HG03520 (cell line): ENCODE data around the gene SPOCK1.
"Not testable (repeated sequence)": the region's sequence is repeated elsewhere in the genome, so short reads cannot be mapped to it uniquely, and the experiment has no call there.

ENCODE experiments used
- ATAC-seq: cut with Tn5 transposase; IDR thresholded peaks from one replicate; pipeline ENCODE4 v1.9.1; 2021; ENCODE audit warnings: mild to moderate bottlenecking, moderate library complexity; ENCODE audit not compliant: unreplicated experiment

Gene SPOCK1

DNA sequence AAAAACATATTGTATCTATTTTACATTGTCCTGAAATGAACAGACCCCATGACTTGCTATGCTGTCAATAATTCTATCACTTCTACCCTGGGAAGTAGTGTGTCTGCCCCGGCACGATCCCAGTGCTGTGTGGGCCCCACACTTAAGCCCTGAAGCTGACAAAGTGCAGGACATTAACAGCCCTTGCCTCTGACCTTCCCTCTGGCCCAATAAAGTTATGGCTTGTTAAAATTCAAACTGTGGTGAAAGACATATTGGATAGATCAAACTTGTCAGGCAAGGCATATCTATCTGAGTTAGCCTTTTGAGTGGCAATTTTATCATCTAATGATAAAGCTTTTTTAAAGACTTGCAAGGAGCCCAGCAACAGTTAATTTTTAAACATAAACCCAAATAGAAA, 229.2 kb downstream of the SPOCK1 start:
- ATAC-seq = no peak

DNA sequence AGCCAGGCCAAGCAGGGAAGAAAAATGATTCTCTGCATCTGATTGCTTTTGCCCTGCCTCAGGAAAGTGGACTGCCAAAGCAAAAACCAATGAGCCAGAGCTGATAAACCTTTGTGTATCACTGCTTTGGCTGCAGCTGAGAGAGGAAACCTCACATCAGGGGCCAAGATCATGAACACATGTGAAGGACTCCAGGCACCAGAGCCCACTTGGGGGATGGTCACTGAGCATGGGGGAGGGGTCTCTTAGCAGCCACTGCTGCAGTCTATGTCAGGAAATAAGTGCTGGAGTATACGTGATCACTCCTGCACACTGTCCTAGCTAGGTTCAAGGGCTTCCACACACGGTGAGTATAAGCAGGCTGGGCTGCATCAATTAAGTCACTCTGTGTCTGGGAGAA, 229.9 kb downstream of the SPOCK1 start:
- no peak for ATAC-seq

DNA sequence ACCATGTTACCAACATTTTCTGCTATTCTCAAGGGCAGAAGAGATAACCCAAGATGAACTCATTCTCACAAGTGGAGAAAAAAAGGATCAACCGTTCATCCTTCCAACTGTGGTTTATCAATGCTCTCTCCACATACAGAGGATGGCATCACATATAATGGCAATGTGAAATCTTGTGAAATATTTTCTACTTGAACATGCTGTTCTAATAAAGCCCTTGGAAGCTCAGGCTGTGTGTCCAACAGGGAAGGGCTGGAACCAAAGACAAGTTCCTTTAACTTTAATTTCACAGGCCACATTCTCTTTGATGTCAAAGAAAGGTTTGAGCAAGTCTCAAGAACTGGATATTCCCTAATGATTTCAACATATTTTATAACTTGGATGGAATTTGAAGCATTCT, 230.5 kb downstream of the SPOCK1 start:
- ATAC-seq = no peak

DNA sequence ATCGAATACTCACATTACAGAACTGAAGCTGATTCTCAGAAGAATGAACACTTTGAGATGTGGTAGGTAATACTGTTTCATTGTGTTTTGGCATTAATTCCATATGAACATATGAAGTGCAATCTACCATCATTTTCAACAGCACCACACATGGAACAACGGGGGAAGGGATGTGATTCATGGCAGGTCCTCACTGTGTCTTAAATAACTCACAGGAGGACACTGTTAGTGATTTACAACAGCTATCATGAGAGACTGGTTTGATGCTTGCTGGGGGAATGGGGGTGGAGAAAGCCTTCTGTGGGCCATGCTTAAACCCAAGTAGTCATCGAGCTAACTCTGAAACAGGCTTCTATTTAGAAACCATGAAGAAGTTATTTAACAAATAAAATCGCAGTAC, 232.9 kb downstream of the SPOCK1 start:
- no peak for ATAC-seq

DNA sequence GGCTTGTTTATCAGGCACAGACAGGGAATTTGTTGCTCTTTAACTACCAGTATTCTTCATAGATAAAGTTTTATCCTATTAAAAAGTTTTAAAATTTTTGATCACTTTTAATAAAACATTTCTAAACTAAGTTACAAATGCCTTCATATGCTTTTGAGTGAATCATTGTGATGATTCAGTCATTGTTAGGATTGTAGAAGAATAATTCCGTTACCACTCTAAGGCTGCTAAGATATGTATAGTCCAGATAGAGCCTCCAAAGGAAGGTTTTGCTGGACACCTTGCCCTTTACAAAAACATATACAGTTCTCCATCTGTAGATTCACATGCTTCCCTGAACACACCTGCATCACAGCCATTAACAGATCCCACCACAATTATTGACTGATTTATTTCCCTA, 233.7 kb downstream of the SPOCK1 start:
- ATAC-seq = no peak

DNA sequence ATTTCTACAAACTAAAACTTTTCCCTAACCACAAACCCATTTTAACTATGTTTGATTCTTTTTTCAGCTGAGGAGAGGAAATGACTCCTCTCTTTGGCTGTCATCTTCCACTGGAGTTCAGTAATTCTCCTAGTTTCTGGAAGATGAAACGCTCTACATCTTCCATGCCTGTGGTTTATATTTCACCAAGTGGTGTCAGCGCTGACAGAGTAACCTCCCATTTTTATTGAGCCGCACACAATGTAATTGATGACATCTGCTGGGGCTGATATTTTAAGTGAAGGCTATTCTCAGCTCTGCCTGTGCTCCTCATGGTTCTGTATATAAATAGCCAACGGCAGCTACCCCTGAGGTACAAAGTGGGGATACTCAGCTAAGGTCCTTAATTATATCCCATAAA, 234.6 kb downstream of the SPOCK1 start:
- no peak for ATAC-seq

DNA sequence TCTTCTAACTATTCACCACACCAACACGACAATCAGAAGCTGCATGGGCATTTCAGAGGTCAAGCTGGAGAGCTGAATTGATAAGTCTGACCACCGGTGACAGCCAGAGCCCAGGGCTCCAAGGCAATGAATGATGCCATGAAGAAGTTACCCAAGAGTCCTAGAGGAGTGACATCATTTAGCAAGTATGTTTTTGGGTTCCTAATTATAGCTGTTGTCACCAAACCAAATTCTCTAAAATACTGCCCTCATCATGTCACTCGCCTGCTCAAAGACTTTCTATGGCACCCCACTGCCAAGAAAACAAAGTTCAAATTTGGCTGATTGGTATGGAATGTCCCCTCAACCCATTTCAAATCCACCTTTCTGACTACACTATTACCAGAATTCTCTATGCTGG, 235.1 kb downstream of the SPOCK1 start:
- ATAC-seq = no peak

DNA sequence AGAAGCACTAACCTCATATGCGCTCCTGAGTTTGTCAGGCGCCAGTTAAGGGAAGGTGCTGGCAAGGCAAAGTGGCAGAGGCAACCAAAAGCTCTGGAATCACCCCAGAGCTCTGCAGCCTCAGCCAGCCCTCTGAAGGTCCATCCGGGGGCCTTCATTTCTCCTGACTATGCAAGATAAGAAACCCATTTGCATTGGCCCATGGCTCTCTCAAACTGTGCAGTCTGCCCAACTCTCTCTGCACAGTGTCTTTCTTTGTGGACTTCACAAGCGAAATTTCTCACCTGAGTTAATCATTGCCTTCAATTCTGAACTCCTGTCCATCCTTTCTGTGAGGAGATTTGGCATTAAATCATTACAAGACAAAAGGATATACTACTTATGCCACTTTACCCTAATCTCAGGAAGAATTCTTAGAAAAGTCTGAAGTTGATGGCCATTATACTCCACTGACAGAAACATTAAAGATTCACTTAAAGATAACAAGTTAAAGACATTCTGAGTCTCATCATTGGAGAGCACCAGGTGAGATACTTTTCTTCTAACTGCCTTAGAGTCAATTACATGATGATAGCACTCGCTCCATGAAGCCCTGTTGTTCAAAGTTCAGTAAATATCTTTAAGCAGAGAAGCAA, 235.6 kb downstream of the SPOCK1 start:
- ATAC-seq = no peak

DNA sequence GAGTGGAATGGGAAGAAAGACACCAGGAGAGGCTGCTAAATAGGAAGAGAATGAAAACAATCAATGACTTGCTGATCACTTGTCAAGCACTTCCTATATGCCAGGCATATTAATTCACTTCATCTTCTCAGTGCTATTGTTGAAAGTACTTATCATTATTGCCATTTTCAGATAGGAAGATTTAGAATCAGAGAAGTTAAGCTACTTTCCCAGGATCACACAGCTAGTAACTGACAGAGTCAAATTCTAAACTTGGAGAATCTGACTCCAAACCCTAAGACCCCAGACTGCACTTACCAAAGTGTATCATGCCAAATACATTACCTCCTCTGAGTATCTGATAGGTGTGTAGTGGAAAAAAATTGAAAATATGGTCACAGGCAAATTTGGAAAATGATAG, 236.3 kb downstream of the SPOCK1 start:
- no peak for ATAC-seq

DNA sequence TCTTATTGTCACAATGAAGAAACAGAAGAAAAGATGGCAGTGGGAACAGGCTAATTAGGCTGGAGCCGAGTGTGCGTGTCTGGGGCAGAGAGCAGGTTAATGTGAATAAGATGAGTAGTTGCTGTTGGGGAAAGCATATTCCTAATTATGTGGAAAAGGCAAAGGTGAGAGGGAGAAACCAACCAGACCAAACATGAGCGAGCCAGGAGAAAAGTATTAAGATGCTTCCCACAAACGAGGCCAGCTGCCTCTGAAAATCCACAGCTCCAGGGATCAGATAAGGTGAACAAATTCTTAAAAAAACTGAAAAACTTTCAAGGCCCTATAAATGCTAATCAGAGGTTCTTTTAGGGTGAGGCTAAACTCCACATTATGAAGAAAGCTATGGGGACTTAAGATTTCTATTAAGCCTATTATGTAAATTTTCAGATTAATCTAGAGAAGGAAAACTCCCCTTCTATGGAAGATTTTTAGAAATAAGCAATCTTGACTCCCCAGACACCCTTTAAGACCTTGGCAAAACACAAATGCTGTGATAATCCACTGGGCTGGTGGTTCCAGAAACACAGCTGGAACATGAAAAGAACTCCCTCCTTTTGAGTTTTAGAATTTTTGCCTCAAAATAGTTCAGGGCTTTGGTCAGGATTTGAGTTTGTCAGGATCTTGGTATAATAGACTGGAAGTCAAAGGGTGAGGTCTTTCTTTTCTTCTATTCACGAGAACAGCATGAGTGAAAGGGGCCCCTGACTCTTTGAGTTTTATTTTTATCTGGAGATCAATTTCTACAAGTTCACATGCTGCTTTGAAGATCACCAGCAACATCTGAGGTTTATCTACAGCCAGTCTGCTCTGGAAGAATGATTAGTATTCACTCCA, 238.1 kb downstream of the SPOCK1 start:
- ATAC-seq = no peak

DNA sequence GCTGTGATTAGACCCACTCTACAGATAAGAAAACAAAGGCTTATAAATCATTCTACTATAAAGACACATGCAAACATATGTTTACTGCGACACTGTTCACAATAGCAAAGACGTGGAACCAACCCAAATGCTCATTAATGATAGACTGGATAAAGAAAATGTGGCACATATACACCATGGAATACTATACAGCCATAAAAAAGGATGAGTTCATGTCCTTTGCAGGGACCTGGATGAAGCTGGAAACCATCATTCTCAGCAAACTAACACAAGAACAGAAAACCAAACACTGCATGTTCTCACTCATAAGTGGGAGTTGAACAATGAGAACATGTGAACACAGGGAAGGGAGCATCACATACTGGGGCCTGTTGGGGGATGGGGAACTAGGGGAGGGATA, 240.0 kb downstream of the SPOCK1 start:
- ATAC-seq = not testable (repeated sequence)

DNA sequence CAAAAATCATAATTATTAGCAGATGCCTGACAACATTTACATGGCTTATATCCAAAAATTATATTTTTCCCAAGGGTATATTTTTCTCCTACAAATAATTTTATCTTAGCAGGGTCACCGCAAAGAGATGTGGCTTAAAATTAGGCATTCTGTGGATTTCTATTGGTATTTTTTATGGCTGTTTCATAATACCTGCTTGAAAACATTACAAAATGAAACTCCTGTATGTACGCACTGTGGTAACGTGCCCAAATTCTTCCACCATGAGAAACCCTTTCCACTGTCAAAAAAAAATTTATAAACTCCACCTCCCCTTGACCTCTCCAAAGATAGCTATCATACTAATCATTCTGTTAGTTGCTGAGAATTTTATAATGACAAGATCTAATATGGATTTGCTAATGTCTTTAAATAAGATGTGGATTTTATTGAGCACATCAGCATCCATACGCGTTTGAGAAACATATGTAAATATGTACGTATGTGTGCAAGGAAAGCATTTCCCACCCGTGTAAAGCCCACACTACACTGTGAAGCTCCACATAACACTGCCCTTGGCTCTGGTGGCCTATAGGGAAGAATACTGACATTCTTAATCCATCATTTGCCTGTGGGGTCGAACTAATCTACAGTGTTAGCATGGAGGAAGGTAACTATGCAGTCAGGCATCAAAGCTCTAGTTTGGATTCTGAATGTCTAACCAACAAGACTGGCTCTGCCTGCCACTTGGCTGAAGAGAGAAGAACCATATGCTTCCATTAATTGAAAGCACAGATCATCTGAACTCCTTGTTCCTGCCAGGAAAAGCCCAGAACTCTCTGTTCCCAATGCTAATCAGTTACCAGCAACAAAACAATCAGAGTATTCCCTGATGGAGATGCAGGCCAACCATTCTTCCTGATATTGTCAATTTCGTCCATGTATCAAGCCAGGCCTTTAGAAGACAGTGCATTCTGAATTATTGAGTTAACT, 244.7 kb downstream of the SPOCK1 start:
- ATAC-seq = no peak

DNA sequence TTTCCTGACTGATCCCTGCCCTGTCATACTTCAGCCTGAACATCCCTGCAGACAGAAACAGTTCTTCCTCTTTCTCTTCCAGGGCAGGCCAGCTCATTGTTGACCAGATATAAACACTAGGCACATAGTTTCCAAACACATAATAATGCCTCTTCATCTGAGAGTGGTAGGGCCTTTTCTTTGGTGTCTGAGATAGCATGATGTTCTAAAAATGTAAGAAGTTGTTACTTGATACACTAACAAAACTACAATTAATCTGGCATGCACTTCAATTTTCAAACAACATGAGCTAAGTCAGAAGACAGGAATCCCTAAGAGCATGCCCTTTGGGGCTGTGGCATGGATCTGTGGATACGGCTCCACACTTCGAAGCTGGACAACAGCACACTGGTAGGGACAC, 246.6 kb downstream of the SPOCK1 start:
- no peak for ATAC-seq

DNA sequence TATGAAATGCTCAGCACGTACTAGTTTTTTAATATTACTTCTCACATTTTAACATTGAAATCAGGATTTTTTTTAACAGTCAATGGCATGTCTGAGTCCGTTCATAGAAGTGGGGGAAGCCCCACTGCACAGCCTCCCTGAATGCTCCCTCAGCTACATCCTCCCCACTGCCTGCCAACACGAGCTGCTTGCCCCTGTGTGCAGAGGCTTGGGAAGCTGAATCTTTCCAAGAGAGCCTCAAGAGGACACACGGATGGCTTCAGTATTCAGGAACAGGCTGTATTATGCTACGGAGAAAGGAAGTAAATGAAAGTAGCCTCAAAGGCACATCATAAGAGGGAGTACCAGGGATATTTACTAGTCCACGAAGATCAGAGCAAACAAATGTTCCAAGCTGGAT, 248.7 kb downstream of the SPOCK1 start:
- ATAC-seq = no peak

DNA sequence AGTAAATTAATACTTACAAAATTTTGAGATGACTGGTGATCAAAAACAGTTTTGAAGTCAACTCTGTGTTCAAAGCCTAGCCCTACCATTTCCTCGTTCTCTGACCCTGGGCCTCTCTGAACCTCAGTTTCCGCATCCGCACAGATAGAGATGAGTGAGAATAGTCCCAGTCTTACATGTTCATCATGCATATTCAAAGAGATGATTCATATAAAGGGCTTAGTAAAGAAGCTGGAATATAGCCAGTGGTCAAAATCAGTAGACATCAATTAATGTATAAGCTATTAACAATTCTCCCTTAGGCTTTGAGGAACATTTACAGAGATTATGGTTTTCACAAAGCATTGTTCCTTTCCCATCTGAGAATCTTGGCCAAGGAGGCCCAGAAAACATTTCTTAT, 250.6 kb downstream of the SPOCK1 start:
- no peak for ATAC-seq

DNA sequence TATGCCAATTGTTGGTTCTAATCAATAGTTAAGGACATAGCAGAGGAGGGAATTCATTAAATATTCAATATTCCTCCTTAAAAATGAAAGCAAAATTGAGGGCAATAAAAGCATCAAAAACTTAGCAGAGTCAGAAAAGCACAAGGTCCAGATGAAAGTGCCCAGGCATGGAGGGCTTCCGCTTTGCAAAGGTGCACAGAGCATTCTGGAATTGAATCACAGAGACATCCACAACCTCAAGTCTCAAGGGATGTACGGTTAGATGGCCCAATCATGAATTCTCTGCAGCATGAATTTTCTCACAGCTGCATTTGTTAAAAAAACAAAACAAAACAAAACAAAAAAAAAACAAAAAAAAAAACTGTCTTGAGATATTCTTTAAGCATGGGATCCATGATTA, 253.7 kb downstream of the SPOCK1 start:
- no peak for ATAC-seq

DNA sequence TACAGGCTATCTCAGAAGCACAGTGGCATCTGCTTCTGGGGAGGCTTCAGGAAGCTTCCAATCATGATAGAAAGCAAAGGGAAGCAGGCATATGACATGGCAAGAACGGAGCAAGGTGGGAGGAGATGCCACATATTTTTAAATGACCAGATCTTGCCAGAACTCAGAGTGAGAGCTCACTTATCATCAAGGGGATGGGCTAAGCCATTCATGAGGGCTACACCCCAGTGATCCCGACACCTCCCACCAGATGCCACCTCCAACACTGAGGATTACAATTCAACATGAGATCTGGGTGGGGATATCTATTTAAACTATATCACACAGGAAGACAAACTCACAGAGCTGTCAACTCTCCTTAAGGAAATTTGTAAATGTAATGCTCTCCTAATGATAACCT, 258.8 kb downstream of the SPOCK1 start:
- ATAC-seq = no peak

DNA sequence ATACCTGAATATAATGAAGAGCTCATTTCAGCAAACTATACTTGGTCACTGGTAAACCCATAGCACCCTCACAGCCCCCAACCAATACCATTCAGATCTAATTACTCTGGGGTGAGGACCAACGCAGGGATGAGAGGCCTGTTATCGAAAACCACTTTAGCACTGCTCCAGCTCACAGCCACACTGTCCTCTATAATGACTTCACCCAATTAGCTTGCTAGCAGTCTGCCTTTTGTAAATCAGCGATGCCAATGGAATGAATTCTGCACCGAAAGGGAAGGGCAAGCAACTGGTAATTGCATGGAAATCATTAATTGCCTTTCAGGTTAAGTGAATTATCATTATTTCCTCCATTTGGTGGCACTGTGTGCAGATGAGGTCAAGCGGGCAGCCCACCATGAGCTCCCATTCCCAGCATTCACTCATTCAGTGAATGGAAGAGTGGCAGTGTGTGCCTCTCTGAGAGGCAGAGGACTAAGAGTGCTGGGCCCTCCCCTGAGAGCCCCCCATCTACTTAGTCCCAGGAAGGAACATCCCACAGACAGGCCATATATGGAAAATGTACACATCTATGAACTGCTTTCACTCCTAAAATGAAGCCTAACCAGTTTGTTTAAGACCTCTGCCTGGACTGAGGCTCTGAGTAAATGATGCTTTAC, 262.1 kb downstream of the SPOCK1 start:
- ATAC-seq = no peak

DNA sequence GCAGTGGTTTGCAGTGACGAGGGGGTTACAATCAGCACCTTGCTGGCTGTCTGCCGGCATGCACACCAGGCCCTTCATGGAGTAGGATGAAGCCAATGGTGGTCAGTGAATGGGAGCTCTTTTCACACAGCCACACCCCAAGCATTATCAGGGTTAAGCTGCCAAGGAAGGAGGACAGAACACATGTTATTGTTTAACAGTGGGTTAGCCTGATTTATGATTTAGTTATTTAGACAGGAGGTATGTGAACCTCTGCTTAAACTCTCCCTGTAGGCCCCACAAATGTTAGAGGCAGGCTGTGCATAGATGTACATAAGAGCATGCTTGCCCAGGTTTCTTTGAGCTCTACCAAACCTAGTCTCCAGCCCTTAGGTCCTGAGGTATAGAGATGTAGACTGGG, 262.9 kb downstream of the SPOCK1 start:
- ATAC-seq = no peak

DNA sequence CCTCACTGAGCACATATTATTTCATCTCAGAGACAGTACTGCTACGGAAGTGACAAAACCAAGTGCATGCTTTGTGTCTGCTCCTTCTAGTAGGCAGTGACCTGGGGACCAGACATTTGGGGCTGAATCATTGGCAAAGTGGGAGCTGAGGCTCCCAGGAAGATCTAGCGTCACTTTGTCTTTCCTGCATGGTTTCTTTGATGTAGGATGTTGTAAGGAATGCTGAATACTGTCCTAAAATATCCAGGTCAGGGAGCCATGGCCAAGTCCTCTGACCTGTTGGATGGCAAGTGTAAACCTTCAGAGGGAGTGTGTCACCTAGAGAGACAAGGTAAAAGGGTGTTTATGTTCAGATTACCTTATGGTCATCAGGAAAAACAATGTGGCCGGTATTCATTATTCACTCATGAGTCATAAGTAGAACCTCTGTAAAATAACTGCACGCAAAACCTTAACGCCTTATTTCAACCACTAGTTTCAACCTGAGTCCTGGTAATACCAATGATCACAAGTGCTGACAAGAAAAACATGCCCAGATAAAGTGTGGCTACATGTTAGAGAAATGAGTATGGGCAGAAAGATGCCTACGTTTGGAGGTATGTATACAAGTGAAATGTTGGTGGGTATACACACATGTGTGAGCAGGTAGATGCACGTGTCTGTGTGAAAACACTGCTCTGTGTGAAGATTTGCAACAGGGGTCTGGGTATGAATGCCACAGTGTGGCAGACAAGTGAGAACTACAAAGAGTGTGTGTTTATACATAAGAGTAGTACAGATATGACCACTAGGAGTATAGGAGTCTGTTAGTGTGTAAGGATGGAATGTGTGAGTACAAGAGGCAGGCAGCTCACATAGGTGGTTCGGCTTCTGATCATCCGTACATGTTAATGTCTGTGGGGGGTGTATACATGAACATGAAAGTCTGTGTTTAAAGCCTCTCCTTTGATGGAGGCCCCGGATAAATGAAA, 263.9 kb downstream of the SPOCK1 start:
- ATAC-seq = peak; percentile 75
